Posterior cingulate gyrus (tissue), 11 donors: Measurements from ENCODE around the gene C22orf15.
A peak's percentile ranks its signal among the peaks of the same experiment; 100 is the strongest.

Experiments used
- DNase-seq, 10 donors: peaks; one replicate each; pipeline versions ENCODE4 v3.0.0 to v3.0.0-alpha.2; 2020 to 2021; ENCODE audit warnings: mixed read lengths in 3 of 10
- intact Hi-C: fragments of 100-400 bp; cut with DNase I; formaldehyde crosslinking; loops from one replicate; pipeline ENCODE4 v1.15.1; 2023

Gene C22orf15

DNA sequence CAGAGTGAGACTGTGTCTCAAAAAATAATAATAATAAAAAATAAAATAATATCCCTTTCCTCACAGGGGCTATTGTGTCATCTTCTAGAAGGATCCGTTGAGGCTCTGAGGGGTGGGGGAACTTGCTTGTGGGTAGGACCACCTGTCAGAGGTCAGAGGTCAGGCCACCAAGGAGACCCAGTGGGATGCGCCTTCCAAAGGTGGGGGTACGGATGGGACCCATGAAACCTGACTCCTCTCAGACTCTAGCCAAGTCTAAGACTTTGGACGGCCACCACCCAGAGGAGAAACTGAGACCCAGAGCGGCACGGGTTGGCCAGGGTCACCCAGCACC, 9.5 kb downstream of the C22orf15 start:
- intact Hi-C loops = no loop called here

DNA sequence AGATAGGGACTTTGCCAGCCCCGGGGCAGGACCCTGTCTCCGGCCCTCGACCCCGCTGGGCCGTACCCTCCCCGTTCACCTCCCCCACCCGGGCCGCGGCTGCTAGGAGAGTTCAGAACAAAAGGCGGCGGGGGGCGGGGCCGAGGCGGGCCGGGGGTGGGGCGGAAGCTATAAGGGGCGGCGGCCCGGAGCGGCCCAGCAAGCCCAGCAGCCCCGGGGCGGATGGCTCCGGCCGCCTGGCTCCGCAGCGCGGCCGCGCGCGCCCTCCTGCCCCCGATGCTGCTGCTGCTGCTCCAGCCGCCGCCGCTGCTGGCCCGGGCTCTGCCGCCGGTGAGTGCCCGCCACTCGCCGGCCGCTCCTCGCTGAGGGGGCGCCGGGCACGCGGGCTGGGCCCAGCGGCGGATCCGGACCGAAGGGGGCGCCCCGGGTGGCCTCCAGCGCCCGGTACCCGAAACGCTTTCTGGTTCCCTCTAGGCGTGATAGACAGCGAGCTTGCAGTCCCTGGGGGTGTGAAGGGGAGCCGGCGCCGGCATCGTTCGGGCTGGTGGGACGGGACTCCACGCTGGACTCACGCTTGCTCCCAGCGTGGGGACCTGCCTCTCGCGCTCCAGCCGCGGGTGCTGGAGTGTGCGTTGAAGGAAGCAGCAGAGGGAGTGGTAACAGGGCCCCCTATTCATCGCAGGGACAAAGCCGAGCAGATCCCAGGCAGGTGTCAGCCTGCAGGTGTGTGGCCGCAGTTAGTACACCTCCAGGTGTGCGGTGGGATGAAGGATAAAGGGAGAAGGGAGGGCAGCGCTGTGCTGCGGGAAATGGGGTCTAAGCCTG, 10.1 kb downstream of the C22orf15 start, which contains the start of gene MMP11:
TSS of gene MMP11 (plus strand) at position 201 of the 825 bp plus-strand sequence. CDS start at position 223, 22 bp downstream.
- DNase-seq = peak in 3 of 10 donors; percentile 15 to 85 (median 42)
- intact Hi-C loops = no loop called here

More for the DNA sequence above, 9.5 kb downstream of the C22orf15 start:
- no peak for DNase-seq

DNA sequence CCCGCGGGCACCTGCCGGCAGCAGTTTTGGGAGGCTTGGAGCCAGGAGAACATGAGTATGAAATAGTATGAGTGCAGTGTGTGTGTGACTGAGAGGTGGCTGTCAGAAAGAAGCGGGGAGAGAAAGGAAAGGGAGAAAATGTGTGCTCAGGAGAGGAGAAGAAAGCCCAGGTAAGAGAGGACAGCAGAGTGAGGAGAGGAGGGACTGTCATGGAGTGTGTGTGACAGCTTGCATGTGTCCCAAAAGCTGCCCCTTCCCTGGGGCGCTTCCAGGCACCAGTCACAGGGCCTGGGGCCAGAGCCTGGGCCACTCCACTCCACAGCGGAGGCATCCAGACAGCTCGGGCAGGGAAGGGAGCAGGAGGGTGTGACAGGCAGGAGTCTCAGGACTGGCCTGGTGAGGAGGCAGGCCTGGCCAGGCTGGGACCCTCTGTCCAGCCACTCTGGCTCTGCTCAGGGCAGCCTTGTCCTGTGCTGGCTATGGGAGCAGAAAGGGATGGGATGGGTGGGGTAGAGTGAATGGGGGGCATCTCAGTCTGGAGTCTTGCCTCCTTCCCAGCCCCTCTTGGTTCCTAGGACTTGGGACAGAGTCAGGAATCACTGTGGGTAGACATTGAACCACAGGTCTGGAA, 10.8 kb downstream of the C22orf15 start:
- DNase-seq = no peak
- intact Hi-C loops = no loop called here

DNA sequence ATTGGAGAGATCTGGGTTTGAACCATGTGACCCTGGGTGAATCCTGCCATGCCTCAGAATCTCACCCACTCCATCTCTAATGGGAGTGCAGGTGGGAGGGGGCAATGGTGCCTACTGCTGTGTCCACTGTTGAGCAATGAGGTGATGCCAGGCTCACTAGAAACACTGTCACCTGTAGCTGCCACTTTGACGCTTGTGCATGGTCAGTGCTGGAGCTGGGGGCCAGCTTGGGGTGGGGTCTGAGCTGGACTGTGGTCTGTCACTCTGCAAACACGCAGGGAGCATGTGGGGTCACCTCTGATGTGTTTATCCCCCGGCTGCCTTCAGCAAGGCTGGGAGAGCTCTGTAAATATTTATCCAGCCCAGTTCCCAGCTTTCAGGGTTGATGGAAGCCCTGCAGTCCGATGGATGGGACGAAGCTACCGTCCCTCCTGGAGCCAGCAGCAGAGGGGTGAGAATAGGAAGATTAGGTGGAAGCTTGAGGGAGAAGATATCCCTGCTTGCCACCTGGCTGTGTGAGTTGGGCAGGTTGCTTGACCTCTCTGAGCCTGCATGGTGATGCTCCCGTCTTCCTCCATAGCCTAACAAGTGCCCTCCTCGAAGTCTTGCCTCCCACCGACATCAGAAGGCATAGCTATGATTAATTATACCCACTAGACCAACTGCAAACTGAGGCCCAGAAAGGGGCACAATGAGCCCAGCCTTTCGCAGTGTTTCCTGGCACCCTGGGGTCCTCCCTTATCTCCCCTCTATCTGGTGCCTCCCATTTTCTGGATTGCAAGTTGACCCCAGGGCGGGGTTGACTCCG, 11.5 kb downstream of the C22orf15 start:
- intact Hi-C loops = no loop called here
- DNase-seq = peak in 1 of 10 donors; percentile 64

DNA sequence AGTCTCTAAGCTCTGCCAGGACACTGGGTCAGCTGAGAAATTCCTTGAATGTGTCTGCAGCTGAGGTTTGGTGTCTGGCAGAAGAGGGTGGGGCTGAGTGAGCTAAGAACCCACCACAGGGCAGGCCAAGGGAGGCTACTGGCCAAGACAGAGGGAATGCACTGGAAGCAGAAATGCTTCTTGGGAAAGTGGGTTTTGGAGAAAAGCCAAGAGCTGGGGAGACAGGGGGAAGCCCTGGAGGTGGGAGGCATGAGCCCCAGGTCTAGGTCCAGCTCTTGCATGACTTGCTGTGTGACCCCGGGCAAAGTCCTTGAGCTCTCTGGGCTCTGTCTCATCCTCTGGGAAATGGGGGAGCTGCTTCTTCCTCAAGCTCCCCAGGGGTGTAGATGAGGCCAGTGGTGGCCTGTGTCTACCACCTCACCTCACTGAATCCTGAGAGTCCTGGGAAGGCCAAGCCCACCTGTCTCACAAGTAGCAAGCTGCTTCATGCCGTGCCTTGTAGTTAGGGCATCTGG, 12.2 kb downstream of the C22orf15 start:
- intact Hi-C loops = no loop called here
- DNase-seq = peak in 1 of 10 donors; percentile 49

DNA sequence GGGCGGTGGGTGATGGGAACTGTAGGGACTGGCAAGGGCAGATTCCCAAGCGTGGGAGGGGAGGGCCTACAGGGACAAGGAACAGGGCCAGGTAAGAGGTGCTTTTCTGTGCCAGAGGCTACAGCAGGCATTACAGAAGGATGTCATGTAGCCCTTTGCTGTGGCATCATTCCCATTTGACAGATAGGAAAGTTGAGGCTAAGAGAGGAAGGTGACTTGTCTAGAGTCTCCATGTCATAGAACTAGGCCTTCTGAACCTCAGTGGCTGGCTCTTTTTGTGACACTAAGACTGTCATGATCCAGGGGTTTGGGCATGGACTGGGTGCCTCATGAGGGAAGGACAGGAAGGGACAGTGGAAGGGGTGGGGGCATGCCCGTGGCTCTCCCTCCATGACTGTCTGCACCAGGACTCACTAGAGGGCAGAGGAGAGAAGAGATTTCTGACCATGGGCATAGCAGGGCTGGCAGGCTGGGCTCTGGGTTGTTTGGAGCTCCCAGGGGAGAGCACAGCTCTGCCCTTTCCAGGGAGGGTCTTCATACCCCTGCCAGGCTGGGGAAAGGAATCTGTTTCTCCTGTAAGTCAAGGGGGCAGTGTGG, 13.1 kb downstream of the C22orf15 start:
- DNase-seq = no peak
- intact Hi-C loops = no loop called here

DNA sequence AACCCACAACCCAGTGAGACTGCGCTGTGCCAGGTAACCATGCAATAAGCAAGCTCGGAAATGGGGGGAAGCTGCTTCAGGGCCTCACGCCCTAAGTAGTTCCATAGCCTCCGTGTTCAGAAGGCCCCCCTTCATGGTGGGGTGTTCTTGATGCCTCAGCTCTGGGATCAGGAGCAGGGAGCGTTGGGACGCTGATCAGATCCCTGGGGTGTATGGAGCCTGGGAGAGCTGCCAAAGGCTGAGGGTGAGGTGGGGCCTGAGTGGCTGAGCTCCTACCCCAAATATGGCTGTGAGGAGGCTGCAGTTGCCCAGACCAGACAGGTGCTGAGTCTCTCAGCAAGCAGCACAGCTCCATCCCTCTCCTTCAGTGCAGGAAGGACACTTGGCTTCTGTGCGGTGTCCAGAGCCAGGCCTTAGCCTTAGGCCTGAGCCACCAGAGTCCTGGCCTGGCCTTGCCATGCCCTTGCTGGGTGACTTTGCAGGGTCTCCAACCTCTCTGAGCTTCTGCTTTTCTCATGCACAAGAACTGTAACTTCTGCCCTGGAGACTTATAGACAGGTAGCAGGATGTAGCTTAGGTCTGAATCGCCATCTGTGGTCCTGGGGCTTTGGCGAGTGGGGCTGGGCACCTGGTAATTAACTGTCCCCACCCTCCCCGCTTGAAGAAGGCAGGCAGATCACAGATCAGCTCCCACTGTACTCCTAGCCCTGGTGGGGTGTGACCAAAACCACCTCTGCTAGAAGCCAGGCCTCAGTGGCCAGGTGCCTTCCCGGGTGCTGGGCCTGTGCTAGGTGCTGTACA, 15.2 kb downstream of the C22orf15 start:
- intact Hi-C loops = no loop called here
- DNase-seq = peak in 1 of 10 donors; percentile 13

DNA sequence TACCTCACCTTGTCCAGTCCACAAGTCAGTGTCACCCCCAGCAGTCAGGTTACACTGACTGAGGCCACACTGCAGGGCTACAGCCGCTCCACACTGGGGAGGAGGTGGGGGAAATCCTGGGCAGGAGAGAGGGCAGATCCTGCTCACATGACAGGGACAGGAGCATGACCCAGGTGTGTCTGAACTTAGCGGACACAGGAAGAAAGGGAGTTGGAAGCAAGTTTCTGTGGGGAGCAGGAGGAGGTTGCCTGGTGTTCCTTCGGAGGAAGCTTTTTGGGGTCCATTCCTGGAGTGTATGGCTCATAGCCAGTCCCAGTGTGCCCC, 15.7 kb downstream of the C22orf15 start:
- intact Hi-C loops = no loop called here

DNA sequence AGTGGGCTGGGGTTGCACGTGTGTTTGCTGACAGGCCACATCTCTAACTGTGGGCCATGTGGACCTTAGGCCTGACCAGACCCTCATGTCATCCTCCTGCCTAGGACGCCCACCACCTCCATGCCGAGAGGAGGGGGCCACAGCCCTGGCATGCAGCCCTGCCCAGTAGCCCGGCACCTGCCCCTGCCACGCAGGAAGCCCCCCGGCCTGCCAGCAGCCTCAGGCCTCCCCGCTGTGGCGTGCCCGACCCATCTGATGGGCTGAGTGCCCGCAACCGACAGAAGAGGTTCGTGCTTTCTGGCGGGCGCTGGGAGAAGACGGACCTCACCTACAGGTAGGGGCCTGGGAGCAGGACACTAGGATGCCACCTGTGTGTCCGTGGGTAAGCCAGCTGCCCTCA, 16.3 kb downstream of the C22orf15 start:
- intact Hi-C loops = no loop called here
- DNase-seq = peak in 1 of 10 donors; percentile 76

More for the DNA sequence above, 15.7 kb downstream of the C22orf15 start:
- peak in 1 of 10 donors; percentile 60 for DNase-seq

DNA sequence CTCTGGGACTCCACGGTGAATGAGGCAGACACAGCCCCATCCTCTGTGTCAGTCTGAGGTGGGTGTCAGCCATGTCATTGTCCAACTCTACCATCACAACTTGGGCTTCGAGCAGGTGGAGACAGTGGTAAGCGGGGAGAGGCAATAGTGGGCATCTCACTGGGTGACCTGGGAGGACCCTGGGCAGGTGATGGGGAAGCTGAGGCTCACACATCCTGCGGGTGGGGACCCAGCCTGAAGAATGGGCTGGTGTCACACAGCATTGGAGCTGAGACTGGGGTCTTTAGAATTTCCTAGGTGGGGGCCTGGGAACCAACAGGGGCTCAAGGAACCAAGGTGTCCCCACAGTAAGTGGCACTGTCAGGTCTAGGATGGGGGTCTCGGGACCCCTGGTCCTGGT, 16.9 kb downstream of the C22orf15 start:
- peak in 1 of 10 donors; percentile 27 for DNase-seq
- intact Hi-C loops = no loop called here

DNA sequence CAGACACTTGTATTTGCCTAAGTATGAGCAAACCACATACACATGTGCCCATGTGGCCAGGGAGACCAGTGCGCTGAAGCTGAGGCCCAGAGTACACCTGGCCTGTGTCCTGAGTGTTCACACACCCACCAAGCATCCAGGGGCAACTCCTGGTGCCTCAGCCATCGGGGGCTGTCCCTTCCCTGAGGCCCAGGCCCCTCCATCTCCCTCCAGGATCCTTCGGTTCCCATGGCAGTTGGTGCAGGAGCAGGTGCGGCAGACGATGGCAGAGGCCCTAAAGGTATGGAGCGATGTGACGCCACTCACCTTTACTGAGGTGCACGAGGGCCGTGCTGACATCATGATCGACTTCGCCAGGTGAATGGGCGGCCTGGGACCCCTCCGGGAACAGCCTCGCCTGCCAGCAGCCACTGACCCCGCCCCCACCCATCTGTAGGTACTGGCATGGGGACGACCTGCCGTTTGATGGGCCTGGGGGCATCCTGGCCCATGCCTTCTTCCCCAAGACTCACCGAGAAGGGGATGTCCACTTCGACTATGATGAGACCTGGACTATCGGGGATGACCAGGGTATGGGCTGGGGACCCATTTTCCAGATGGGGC, 17.5 kb downstream of the C22orf15 start:
- DNase-seq = peak in 2 of 10 donors; percentile 58 to 63
- intact Hi-C loops = no loop called here

DNA sequence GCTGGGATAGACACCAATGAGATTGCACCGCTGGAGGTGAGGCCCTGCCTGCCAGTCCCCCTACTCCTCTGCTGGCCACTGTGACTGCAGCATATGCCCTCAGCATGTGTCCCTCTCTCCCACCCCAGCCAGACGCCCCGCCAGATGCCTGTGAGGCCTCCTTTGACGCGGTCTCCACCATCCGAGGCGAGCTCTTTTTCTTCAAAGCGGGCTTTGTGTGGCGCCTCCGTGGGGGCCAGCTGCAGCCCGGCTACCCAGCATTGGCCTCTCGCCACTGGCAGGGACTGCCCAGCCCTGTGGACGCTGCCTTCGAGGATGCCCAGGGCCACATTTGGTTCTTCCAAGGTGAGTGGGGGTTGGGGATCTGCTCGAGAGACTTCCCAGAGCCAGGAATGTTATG, 18.3 kb downstream of the C22orf15 start:
- intact Hi-C loops = no loop called here
- DNase-seq = peak; percentile 73 to 98 (median 83)

DNA sequence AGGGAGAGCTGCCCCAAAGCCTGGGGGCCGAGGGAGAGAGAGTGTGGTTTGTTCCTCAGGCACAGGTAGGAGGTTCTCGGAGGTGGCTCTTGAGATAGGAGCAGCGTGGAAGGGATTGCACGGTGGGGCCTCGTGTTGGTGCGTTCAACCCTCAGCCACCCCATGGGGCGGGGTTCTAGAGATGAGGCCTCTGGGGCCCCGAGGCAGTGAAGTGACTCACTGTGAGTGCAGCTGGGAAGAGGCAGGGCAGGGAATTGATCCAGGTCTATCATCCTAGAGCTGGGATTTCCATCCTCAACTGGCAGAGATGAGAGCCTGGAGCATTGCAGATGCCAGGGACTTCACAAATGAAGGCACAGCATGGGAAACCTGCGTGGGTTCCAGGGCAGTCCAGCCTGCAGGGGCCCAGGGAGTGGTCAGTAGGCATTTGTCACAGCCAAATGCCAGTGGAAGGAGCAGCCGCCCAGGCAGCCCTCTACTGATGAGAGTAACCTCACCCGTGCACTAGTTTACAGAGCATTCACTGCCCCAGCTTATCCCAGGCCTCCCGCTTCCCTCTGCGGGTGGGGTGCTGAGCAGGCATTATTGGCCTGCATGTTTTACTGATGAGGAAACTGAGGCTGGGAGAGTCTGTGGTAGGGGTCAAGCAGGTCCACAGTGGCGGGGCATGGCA, 18.9 kb downstream of the C22orf15 start:
- peak in 1 of 10 donors; percentile 89 for DNase-seq
- intact Hi-C loops = no loop called here

DNA sequence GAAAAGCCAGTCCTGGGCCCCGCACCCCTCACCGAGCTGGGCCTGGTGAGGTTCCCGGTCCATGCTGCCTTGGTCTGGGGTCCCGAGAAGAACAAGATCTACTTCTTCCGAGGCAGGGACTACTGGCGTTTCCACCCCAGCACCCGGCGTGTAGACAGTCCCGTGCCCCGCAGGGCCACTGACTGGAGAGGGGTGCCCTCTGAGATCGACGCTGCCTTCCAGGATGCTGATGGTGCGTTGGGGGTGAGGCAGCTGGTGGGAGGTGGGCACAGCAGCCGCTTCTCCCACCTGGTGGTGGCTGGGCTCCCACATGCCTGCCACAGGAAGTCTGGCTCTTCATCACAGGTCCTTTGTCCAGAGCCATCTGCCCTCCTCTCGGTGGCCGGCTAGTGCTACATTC, 19.5 kb downstream of the C22orf15 start:
- DNase-seq = peak in 1 of 10 donors; percentile 75
- intact Hi-C loops = no loop called here

DNA sequence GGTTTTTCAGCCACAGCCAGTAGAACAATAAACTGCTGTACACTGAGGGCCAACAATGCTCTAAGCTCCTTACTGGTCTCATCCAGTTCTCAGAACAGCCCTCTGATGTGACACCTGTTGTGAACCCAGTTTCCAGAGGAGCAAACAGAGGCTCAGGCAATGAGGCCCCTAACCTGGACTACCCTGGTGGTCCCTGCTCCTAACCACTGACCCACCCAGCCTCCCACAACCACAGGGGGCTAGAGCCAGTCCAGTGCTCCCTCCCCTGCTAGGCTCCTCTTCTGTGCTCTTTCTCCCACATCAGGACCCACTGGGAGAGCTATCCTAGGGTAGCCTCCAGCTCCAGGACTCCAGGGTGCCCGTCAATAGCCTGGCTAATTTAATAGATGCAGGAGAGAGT, 19.9 kb downstream of the C22orf15 start:
- DNase-seq = peak in 2 of 10 donors; percentile 17 to 61
- intact Hi-C loops = no loop called here

DNA sequence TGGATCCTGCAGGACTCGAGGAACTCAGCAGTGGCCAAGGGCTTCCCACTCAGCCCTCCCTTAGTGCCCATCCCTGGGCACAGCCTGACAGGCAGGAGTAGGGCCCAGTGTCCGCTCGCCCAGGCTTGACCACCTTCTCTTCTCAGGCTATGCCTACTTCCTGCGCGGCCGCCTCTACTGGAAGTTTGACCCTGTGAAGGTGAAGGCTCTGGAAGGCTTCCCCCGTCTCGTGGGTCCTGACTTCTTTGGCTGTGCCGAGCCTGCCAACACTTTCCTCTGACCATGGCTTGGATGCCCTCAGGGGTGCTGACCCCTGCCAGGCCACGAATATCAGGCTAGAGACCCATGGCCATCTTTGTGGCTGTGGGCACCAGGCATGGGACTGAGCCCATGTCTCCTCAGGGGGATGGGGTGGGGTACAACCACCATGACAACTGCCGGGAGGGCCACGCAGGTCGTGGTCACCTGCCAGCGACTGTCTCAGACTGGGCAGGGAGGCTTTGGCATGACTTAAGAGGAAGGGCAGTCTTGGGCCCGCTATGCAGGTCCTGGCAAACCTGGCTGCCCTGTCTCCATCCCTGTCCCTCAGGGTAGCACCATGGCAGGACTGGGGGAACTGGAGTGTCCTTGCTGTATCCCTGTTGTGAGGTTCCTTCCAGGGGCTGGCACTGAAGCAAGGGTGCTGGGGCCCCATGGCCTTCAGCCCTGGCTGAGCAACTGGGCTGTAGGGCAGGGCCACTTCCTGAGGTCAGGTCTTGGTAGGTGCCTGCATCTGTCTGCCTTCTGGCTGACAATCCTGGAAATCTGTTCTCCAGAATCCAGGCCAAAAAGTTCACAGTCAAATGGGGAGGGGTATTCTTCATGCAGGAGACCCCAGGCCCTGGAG, 20.7 kb downstream of the C22orf15 start:
- peak in 2 of 10 donors; percentile 50 to 76 for DNase-seq
- intact Hi-C loops = no loop called here

DNA sequence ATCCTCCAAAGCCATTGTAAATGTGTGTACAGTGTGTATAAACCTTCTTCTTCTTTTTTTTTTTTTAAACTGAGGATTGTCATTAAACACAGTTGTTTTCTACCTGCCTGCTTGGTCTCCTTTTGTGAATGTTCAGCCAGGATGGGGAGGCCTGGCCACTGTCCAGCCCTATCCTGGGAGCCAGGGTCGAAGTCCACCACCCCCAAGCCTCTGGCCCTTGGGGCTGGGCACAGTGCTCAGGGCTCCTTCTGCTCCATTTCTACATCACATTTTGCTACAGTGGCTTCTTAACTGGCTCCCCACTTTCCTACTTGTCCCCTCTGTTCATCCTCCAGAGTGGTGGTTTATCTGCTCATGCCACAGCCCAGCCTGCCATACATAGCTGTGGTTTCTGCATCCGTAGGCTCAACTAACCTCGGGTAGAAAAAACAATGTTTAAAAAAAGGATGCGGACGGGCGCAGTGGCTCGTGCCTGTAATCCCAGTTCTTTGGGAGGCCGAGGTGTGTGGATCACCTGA, 21.5 kb downstream of the C22orf15 start:
- intact Hi-C loops = no loop called here
- DNase-seq = no peak
